Testis (tissue), 2 donors: ENCODE measurements around the gene FBXW8.

Experiments
- POLR2A ChIP-seq: fragments of 450-650 bp; IDR thresholded peaks from one replicate; pipeline ENCODE4 v1.6.1; 2017; ENCODE audit warnings: antibody characterized with exemption, mild to moderate bottlenecking, moderate library complexity
- TF ChIP-seq, protein P1 (sequence below), 3 experiments: fragments of 450-650 bp in 2 of 3; fragments of 200-600 bp in 1 of 3; sonication (generic) in 1 of 3; IDR thresholded peaks; one replicate each; pipeline ENCODE4 v1.5.1; 2016 to 2019; ENCODE audit warnings: antibody characterized with exemption in 3 of 3, mild to moderate bottlenecking in 2 of 3, moderate library complexity in 1 of 3

DNA sequence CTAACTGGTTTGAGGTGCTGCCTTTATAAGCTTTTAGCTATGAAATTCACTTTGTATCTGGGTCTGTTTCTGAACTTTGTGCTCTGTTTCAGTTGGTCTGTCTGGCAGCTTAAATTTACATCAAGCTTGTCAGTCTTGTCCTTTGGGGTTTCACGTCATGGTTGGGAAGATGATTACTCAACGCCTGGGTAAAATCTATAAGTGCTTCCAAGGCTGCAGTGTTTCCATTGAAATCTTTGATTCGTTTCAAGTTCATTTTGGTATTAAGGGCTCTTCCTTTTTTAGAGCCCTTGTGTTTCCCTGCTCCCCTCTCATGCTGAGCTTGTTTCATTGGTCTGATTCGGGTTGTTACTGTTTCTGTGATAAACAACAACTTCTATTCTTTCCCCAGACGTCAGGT is 58.2 kb downstream of the FBXW8 start:
- TF ChIP-seq, protein P1, sequence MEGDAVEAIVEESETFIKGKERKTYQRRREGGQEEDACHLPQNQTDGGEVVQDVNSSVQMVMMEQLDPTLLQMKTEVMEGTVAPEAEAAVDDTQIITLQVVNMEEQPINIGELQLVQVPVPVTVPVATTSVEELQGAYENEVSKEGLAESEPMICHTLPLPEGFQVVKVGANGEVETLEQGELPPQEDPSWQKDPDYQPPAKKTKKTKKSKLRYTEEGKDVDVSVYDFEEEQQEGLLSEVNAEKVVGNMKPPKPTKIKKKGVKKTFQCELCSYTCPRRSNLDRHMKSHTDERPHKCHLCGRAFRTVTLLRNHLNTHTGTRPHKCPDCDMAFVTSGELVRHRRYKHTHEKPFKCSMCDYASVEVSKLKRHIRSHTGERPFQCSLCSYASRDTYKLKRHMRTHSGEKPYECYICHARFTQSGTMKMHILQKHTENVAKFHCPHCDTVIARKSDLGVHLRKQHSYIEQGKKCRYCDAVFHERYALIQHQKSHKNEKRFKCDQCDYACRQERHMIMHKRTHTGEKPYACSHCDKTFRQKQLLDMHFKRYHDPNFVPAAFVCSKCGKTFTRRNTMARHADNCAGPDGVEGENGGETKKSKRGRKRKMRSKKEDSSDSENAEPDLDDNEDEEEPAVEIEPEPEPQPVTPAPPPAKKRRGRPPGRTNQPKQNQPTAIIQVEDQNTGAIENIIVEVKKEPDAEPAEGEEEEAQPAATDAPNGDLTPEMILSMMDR (IDR thresholded peaks at IDR 0.05): no peak
- TF ChIP-seq POLR2A: no peak
